HG03565 (cell line): ENCODE data around the gene HTR2B.
"Not testable (repeated sequence)": the region's sequence is repeated elsewhere in the genome, so short reads cannot be mapped to it uniquely, and the experiment has no call there.

Source experiments
- ATAC-seq: cut with Tn5 transposase; IDR thresholded peaks from one replicate; pipeline ENCODE4 v1.9.1; 2021; ENCODE audit warnings: mild to moderate bottlenecking, moderate library complexity; ENCODE audit not compliant: unreplicated experiment

Gene HTR2B

GRCh38 chr2:231134910-231135655 is 10.2 kb upstream of the HTR2B start:
- ATAC-seq = no peak

- ATAC-seq = no peak
These were observed 8.7 kb upstream of the HTR2B start for GRCh38 chr2:231133365-231134099.

GRCh38 chr2:231132129-231132528 is 7.3 kb upstream of the HTR2B start:
- no peak for ATAC-seq

GRCh38 chr2:231130336-231131056 is 5.7 kb upstream of the HTR2B start:
- ATAC-seq = no peak

GRCh38 chr2:231129216-231129615 is 4.4 kb upstream of the HTR2B start:
- no peak for ATAC-seq

- ATAC-seq = no peak
These were observed 3.7 kb upstream of the HTR2B start for GRCh38 chr2:231128541-231128940.

- ATAC-seq = no peak
These were observed 3.1 kb upstream of the HTR2B start for GRCh38 chr2:231127936-231128335.

GRCh38 chr2:231127480-231127879 is 2.6 kb upstream of the HTR2B start:
- ATAC-seq = no peak

- ATAC-seq = no peak
These were observed 1.3 kb upstream of the HTR2B start for GRCh38 chr2:231126123-231126522.

- ATAC-seq = no peak
These were observed 1.4 kb downstream of the HTR2B start for GRCh38 chr2:231123362-231123898.

GRCh38 chr2:231118614-231118942 is 6.3 kb downstream of the HTR2B start:
- ATAC-seq = no peak

- ATAC-seq = no peak
These were observed 6.8 kb downstream of the HTR2B start for GRCh38 chr2:231117922-231118613.

GRCh38 chr2:231117148-231117547 is 7.7 kb downstream of the HTR2B start:
- ATAC-seq = no peak

GRCh38 chr2:231115651-231116050 is 9.2 kb downstream of the HTR2B start:
- no peak for ATAC-seq

- ATAC-seq = no peak
These were observed 11.4 kb downstream of the HTR2B start for GRCh38 chr2:231113489-231113888.

- no peak for ATAC-seq
These were observed 12.9 kb downstream of the HTR2B start for GRCh38 chr2:231111987-231112386.

- ATAC-seq = no peak
These were observed 14.3 kb downstream of the HTR2B start for GRCh38 chr2:231110551-231110950.

- peak; percentile 81 for ATAC-seq
These were observed 20.6 kb downstream of the HTR2B start for GRCh38 chr2:231104115-231104713.

GRCh38 chr2:231102772-231103171 is 22.1 kb downstream of the HTR2B start:
- ATAC-seq = no peak

GRCh38 chr2:231100990-231101389 is 23.9 kb downstream of the HTR2B start:
- no peak for ATAC-seq

- ATAC-seq = not testable (repeated sequence)
These were observed 24.5 kb downstream of the HTR2B start for GRCh38 chr2:231100321-231100720.
